Panc1 (cell line): Measurements from ENCODE around the gene PBX1. TPM values are rescaled to one million over a fixed set of nuclear protein-coding genes. Genes with fewer than 3 reads are reported as not detected.

Experiments used
- ATAC-seq: fragments of 200-7000 bp; cut with Tn5 transposase; 2 replicates; pipeline ENCODE4 v1.9.1; 2020; ENCODE audit warnings: mild to moderate bottlenecking, moderate library complexity
- BruUV-seq: library from RNA; stranded (reverse); fragments of 400-500 nt; replicated peaks from 2 replicates; lab custom pipeline; 2021; lab: Mats Ljungman, UMichigan
- CTCF ChIA-PET: fragments of 300-600 bp; sonication (Branson Sonifier 250); formaldehyde crosslinking; loops from one replicate; lab custom pipeline; 2022; ENCODE audit warnings: antibody characterized with exemption; lab: Charles Lee
- POLR2A ChIA-PET: fragments of 300-600 bp; sonication (Branson Sonifier 250); formaldehyde crosslinking; loops from one replicate; lab custom pipeline; 2022; ENCODE audit warnings: antibody characterized with exemption; lab: Charles Lee
- DNase-seq: peaks from one replicate; pipeline ENCODE4 v3.0.0-alpha.2; 2010; ENCODE audit warnings: low read depth, low spot score
- H3K27ac ChIP-seq: 2 replicates; pipeline ENCODE4 v1.5.1; 2011; ENCODE audit warnings: mild to moderate bottlenecking, low read length, inconsistent platforms
- H3K27me3 ChIP-seq: fragments of 200-500 bp; sonication (Bioruptor generic); 2 replicates; pipeline ENCODE4 v1.6.0; 2014; ENCODE audit warnings: low read length, inconsistent platforms; ENCODE audit not compliant: control insufficient read depth, insufficient read depth
- H3K36me3 ChIP-seq: fragments of 200-500 bp; sonication (Bioruptor generic); 2 replicates; pipeline ENCODE4 v1.5.1; 2014; ENCODE audit warnings: inconsistent platforms, mild to moderate bottlenecking, low read length, moderate library complexity; ENCODE audit not compliant: control insufficient read depth, insufficient read depth
- H3K4me1 ChIP-seq: 2 replicates; pipeline ENCODE4 v1.5.1; 2011; ENCODE audit warnings: inconsistent platforms, mild to moderate bottlenecking, low read length, moderate library complexity; ENCODE audit not compliant: control insufficient read depth, insufficient read depth
- H3K4me3 ChIP-seq, 2 experiments: 2 replicates each; pipeline ENCODE4 v1.5.1; 2011 to 2012; ENCODE audit warnings: low read depth in 2 of 2, low read length in 2 of 2, mild to moderate bottlenecking in 2 of 2, inconsistent platforms in 1 of 2, moderate library complexity in 1 of 2
- H3K9me3 ChIP-seq: fragments of 200-500 bp; sonication (Bioruptor generic); 2 replicates; pipeline ENCODE4 v1.5.1; 2014; ENCODE audit warnings: low read depth, mild to moderate bottlenecking, inconsistent platforms, low read length, moderate library complexity; ENCODE audit not compliant: control insufficient read depth, insufficient read depth
- CTCF ChIP-seq: fragments of 450-650 bp; IDR thresholded peaks from 2 replicates; pipeline ENCODE4 v1.5.1; 2017; ENCODE audit warnings: mild to moderate bottlenecking
- POLR2AphosphoS5 ChIP-seq: IDR thresholded peaks from 2 replicates; pipeline ENCODE4 v1.6.1; 2012; ENCODE audit warnings: mild to moderate bottlenecking, low read depth, low read length, moderate library complexity
- REST ChIP-seq, 2 experiments: IDR thresholded peaks; 2 replicates each; pipeline ENCODE4 v1.6.1; 2011 to 2012; ENCODE audit warnings: low read depth in 2 of 2, control low read depth in 1 of 2, low read length in 1 of 2, mild to moderate bottlenecking in 1 of 2, moderate library complexity in 1 of 2; ENCODE audit not compliant: insufficient read depth in 1 of 2
- SIN3A ChIP-seq: IDR thresholded peaks from 2 replicates; pipeline ENCODE4 v1.6.1; 2012; ENCODE audit warnings: low read depth, mild to moderate bottlenecking, low read length, moderate library complexity, borderline replicate concordance; ENCODE audit not compliant: insufficient read depth
- TCF7L2 ChIP-seq: IDR thresholded peaks from 2 replicates; pipeline ENCODE4 v1.6.1; 2011; ENCODE audit warnings: mild to moderate bottlenecking, low read depth, low read length, inconsistent platforms
- in situ Hi-C: cut with HindIII; loops from 2 replicates; pipeline ENCODE4 v1.10.0; 2016; ENCODE audit warnings: low sequenced_read_pairs, low pct_unique_long_range_greater_than_20kb
- intact Hi-C: fragments of 100-400 bp; cut with micrococcal nuclease; formaldehyde crosslinking; loops from one replicate; pipeline ENCODE4 v1.10.0; 2022; ENCODE audit not compliant: unreplicated experiment
- total RNA-seq: library from RNA; stranded (reverse); gene quantifications from one replicate; pipeline ENCODE4 v1.2.1, GENCODE V29; 2021; ENCODE audit not compliant: unreplicated experiment

The PBX1 gene
- total RNA-seq, 1 experiment from 2014 or later: 2.0 TPM

GRCh38 chr1:164745736-164746135, 186.8 kb downstream of the PBX1 start:
- TF ChIP-seq TCF7L2 (no peak), SIN3A (no peak), POLR2AphosphoS5 (no peak), REST (IDR thresholded peaks at IDR 0.05; ENCODE audit: insufficient read depth in 1 of 2, low read depth in 2 of 2, low read length in 1 of 2) (no peak), CTCF (no peak)
- Histone ChIP-seq H3K36me3 (no peaks in the 10 kb centered on the region), H3K4me1 (no peaks in the 10 kb centered on the region), H3K27me3 (no peaks in the 10 kb centered on the region), H3K9me3 (no peaks in the 10 kb centered on the region), H3K4me3 (no peak overlapping the region), H3K27ac (no peak overlapping the region)
- ATAC-seq: no peak
- ChIA-PET POLR2A (no interaction called here), CTCF (no interaction called here)
- in situ Hi-C loops (no loop called here), intact Hi-C loops (no loop called here)
- no peak for DNase-seq
- no TSS peak for BruUV-seq

GRCh38 chr1:164746632-164747031, 187.6 kb downstream of the PBX1 start:
- TF ChIP-seq SIN3A (no peak), TCF7L2 (no peak), CTCF (no peak), REST (IDR thresholded peaks at IDR 0.05; ENCODE audit: insufficient read depth in 1 of 2, low read depth in 2 of 2, low read length in 1 of 2) (no peak), POLR2AphosphoS5 (no peak)
- DNase-seq (no peak), ATAC-seq (no peak)
- Histone ChIP-seq H3K9me3 (no peaks in the 10 kb centered on the region), H3K4me3 (no peak overlapping the region), H3K27ac (no peak overlapping the region), H3K27me3 (no peaks in the 10 kb centered on the region), H3K4me1 (no peaks in the 10 kb centered on the region), H3K36me3 (no peaks in the 10 kb centered on the region)
- ChIA-PET CTCF (no interaction called here), POLR2A (no interaction called here)
- no TSS peak for BruUV-seq
- intact Hi-C loops (no loop called here), in situ Hi-C loops (no loop called here)
